Neural progenitor cell (in vitro differentiated cells): ENCODE measurements around the gene OOSP2. TPM values are rescaled to one million over a fixed set of nuclear protein-coding genes. Genes with fewer than 3 reads are reported as not detected.

Experiments used
- DNase-seq: peaks from one replicate; pipeline ENCODE4 v3.0.0-alpha.2; 2016; ENCODE audit warnings: low spot score
- H2AFZ ChIP-seq: fragments of 200-600 bp; sonication (generic); replicated peaks from 2 replicates; pipeline ENCODE4 v1.6.1; 2016; ENCODE audit warnings: antibody characterized with exemption
- H3F3A ChIP-seq: fragments of 200-600 bp; sonication (generic); 2 replicates; pipeline ENCODE4 v1.6.1; 2016; ENCODE audit warnings: antibody characterized with exemption, low read depth
- H3K27ac ChIP-seq: fragments of 200-600 bp; sonication (generic); 2 replicates; pipeline ENCODE4 v1.5.1; 2016; ENCODE audit warnings: mild to moderate bottlenecking
- H3K27me3 ChIP-seq: fragments of 200-600 bp; sonication (generic); 2 replicates; pipeline ENCODE4 v1.6.1; 2016; ENCODE audit warnings: mild to moderate bottlenecking, moderate library complexity
- H3K36me3 ChIP-seq: fragments of 200-600 bp; sonication (generic); 2 replicates; pipeline ENCODE4 v1.5.1; 2016
- H3K4me1 ChIP-seq: fragments of 200-600 bp; sonication (generic); 2 replicates; pipeline ENCODE4 v1.6.1; 2016; ENCODE audit warnings: mixed run types
- H3K4me2 ChIP-seq: fragments of 200-600 bp; sonication (generic); 2 replicates; pipeline ENCODE4 v1.6.1; 2016
- H3K4me3 ChIP-seq: fragments of 200-600 bp; sonication (generic); 2 replicates; pipeline ENCODE4 v1.5.1; 2016
- H3K79me2 ChIP-seq: fragments of 200-600 bp; sonication (generic); 2 replicates; pipeline ENCODE4 v1.6.1; 2016; ENCODE audit warnings: low read depth
- H3K9ac ChIP-seq: fragments of 200-600 bp; sonication (generic); 2 replicates; pipeline ENCODE4 v1.6.1; 2016
- H3K9me3 ChIP-seq: fragments of 200-600 bp; sonication (generic); 2 replicates; pipeline ENCODE4 v1.5.1; 2016; ENCODE audit warnings: low read depth
- H4K20me1 ChIP-seq: fragments of 200-600 bp; sonication (generic); 2 replicates; pipeline ENCODE4 v1.6.1; 2016; ENCODE audit warnings: low read depth
- H3K27ac Mint-ChIP-seq: 3 replicates; pipeline ENCODE4 v1.8.0; 2021; ENCODE audit warnings: mixed read lengths
- H3K27me3 Mint-ChIP-seq: 2 replicates; pipeline ENCODE4 v1.8.0; 2022; ENCODE audit warnings: low read depth, mild to moderate bottlenecking, inconsistent platforms, moderate library complexity, mixed read lengths; ENCODE audit not compliant: insufficient read depth
- H3K36me3 Mint-ChIP-seq: 3 replicates; pipeline ENCODE4 v1.8.0; 2021; ENCODE audit warnings: mixed read lengths
- H3K4me1 Mint-ChIP-seq: 3 replicates; pipeline ENCODE4 v1.8.0; 2021; ENCODE audit warnings: mixed read lengths
- H3K4me3 Mint-ChIP-seq: 3 replicates; pipeline ENCODE4 v1.8.0; 2021; ENCODE audit warnings: mild to moderate bottlenecking, moderate library complexity, mixed read lengths
- H3K9me3 Mint-ChIP-seq: 3 replicates; pipeline ENCODE4 v1.8.0; 2020; ENCODE audit warnings: mixed read lengths
- EZH2 ChIP-seq: fragments of 200-600 bp; sonication (generic); IDR thresholded peaks from 2 replicates; pipeline ENCODE4 v1.6.1; 2017; ENCODE audit warnings: antibody characterized with exemption, mild to moderate bottlenecking, moderate library complexity
- EZH2phosphoT487 ChIP-seq: fragments of 200-600 bp; sonication (generic); IDR thresholded peaks from 2 replicates; pipeline ENCODE4 v1.6.1; 2017; ENCODE audit warnings: antibody characterized with exemption
- total RNA-seq: library from RNA; depleted of rRNA; stranded (reverse); fragments of >200 nt; gene quantifications from 2 replicates; pipeline ENCODE4 v1.2.3, GENCODE V29; 2015; ENCODE audit warnings: low replicate concordance
- TF ChIP-seq, protein P1 (sequence below): fragments of 200-600 bp; sonication (generic); IDR thresholded peaks from 2 replicates; pipeline ENCODE4 v1.5.1; 2017; ENCODE audit warnings: antibody characterized with exemption, mild to moderate bottlenecking

Gene OOSP2
- total RNA-seq, 1 donor from 2014 or later, result not detected

DNA sequence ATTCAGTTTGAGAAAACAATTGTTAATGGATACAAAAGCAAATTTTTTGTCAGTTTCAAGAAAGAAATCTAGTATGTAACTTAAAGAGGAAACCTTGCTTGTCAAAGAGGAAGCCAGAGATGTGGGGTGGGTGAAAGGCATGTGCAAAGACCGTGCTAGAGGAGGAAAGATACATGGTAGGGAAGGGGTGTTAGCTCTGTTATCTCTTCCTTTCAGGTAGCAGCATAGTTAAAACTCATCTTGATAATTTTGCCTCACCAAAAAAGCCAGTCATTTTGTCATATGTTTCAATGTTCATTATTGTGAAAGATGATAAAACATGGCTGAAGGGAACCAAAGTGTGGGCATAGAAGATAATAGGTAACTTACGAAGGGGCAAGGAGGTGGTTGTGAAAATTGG lies 45.7 kb downstream of the OOSP2 start:
- DNase-seq, result no peak
- no peaks in the 10 kb centered on the region for H3K4me1 Mint-ChIP-seq

DNA sequence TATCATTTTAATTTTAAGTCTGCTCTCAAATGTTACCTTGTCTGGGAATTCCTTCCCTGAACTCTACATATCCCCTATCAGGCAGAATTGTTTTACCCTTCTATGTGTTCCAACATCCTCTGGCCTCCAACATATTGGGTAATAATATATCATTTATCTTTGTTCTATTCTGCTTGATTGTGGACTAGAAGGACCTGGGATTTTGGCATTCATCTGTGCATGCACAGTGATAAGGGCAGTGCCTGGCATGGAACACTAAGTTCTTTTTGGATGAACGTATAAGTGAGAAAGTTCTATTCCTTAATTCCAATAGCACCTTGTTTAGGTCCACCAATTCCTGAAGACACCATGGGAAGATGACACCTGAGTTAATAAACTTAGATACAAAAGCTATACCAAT lies 47.0 kb downstream of the OOSP2 start:
- Histone ChIP-seq H2AFZ (no peak overlapping the region), H3K4me3 (no peak overlapping the region), H3K9ac (no peak overlapping the region), H3F3A (no peaks in the 10 kb centered on the region), H3K79me2 (no peaks in the 10 kb centered on the region), H3K4me2 (no peak overlapping the region), H3K36me3 (no peaks in the 10 kb centered on the region), H3K9me3 (no peaks in the 10 kb centered on the region), H3K27me3 (no peaks in the 10 kb centered on the region), H3K27ac (no peak overlapping the region), H4K20me1 (no peaks in the 10 kb centered on the region), H3K4me1 (no peaks in the 10 kb centered on the region)
- Mint-ChIP-seq H3K27ac (no peak overlapping the region), H3K27me3 (no peaks in the 10 kb centered on the region), H3K4me1 (no peaks in the 10 kb centered on the region), H3K9me3 (no peaks in the 10 kb centered on the region), H3K36me3 (no peaks in the 10 kb centered on the region), H3K4me3 (no peak overlapping the region)
- no peak for DNase-seq
- no peak for TF ChIP-seq EZH2phosphoT487
- TF ChIP-seq, protein P1, sequence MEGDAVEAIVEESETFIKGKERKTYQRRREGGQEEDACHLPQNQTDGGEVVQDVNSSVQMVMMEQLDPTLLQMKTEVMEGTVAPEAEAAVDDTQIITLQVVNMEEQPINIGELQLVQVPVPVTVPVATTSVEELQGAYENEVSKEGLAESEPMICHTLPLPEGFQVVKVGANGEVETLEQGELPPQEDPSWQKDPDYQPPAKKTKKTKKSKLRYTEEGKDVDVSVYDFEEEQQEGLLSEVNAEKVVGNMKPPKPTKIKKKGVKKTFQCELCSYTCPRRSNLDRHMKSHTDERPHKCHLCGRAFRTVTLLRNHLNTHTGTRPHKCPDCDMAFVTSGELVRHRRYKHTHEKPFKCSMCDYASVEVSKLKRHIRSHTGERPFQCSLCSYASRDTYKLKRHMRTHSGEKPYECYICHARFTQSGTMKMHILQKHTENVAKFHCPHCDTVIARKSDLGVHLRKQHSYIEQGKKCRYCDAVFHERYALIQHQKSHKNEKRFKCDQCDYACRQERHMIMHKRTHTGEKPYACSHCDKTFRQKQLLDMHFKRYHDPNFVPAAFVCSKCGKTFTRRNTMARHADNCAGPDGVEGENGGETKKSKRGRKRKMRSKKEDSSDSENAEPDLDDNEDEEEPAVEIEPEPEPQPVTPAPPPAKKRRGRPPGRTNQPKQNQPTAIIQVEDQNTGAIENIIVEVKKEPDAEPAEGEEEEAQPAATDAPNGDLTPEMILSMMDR, result no peak
- no peak for TF ChIP-seq EZH2

More for the DNA sequence above, 45.7 kb downstream of the OOSP2 start:
- H3K36me3 ChIP-seq, result no peaks in the 10 kb centered on the region
- H3K9ac ChIP-seq, result no peak overlapping the region
- no peak overlapping the region for H3K4me2 ChIP-seq
- H3K27me3 ChIP-seq, result no peaks in the 10 kb centered on the region
- H3K4me1 ChIP-seq, result no peaks in the 10 kb centered on the region
- no peak overlapping the region for H3K4me3 ChIP-seq
- no peaks in the 10 kb centered on the region for H4K20me1 ChIP-seq
- TF ChIP-seq EZH2phosphoT487 (no peak), EZH2 (no peak)
- TF ChIP-seq, protein P1, result no peak
- Mint-ChIP-seq H3K9me3 (no peaks in the 10 kb centered on the region), H3K27ac (no peak overlapping the region), H3K36me3 (no peaks in the 10 kb centered on the region), H3K4me3 (no peak overlapping the region), H3K27me3 (no peaks in the 10 kb centered on the region)
- no peaks in the 10 kb centered on the region for H3K79me2 ChIP-seq
- no peak overlapping the region for H2AFZ ChIP-seq
- no peaks in the 10 kb centered on the region for H3K9me3 ChIP-seq
- no peak overlapping the region for H3K27ac ChIP-seq
- no peaks in the 10 kb centered on the region for H3F3A ChIP-seq

DNA sequence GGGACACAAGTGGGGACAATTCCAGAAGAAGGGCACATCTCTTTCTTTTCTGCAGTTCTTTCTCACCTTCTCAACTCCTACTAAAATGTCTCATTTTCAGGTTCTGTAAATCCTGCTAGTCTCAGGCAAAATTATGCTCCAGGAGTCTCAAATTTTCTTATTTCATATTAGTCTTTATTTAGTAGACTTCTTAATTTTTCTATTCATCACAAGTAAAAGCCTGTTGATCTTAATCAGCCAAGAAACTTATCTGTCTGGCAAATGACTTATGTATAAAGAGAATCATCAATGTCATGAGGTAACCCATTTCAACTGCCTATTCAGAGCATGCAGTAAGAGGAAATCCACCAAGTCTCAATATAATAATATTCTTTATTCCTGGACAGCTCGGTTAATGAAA lies 48.2 kb downstream of the OOSP2 start, which contains the start of gene MS4A2:
TSS of gene MS4A2 (plus strand) at position 301 of the 400 bp plus-strand sequence. CDS start 102 bp downstream, outside the sequence.
- no peaks in the 10 kb centered on the region for H3K9me3 ChIP-seq
- no peaks in the 10 kb centered on the region for H3F3A ChIP-seq
- Mint-ChIP-seq H3K9me3 (no peaks in the 10 kb centered on the region), H3K27ac (no peak within 1 kb of the TSS), H3K27me3 (no peaks in the 10 kb centered on the region), H3K36me3 (no peaks in the 10 kb centered on the region), H3K4me3 (no peak within 1 kb of the TSS), H3K4me1 (no peaks in the 10 kb centered on the region)
- H4K20me1 ChIP-seq, result no peaks in the 10 kb centered on the region
- H3K79me2 ChIP-seq, result no peaks in the 10 kb centered on the region
- no peak for TF ChIP-seq EZH2phosphoT487
- TF ChIP-seq, protein P1, result no peak
- no peak for TF ChIP-seq EZH2
- no peaks in the 10 kb centered on the region for H3K27me3 ChIP-seq
- no peak within 1 kb of the TSS for H3K4me3 ChIP-seq
- no peak within 1 kb of the TSS for H3K9ac ChIP-seq
- no peaks in the 10 kb centered on the region for H3K4me1 ChIP-seq
- H3K36me3 ChIP-seq, result no peaks in the 10 kb centered on the region
- no peak within 1 kb of the TSS for H3K27ac ChIP-seq
- no peak for DNase-seq
- no peak within 1 kb of the TSS for H3K4me2 ChIP-seq
- H2AFZ ChIP-seq, result no peak within 1 kb of the TSS
